Body of pancreas (tissue), 4 donors: Measurements from ENCODE around the gene F13B. TPM values are rescaled to one million over a fixed set of nuclear protein-coding genes. Genes with fewer than 3 reads are reported as not detected.

Experiments
- ATAC-seq: fragments of 150-250 bp; one replicate; pipeline ENCODE4 v1.9.1; 2016
- DNase-seq, 4 donors: peaks; one replicate each; pipeline ENCODE4 v3.0.0-alpha.2; 2019
- H3K27ac ChIP-seq, 4 donors: fragments of 200-600 bp; sonication (generic); 1 replicate in 3 of 4; 2 replicates in 1 of 4; pipeline versions ENCODE4 v1.5.1 to v1.6.1; 2016 to 2019; ENCODE audit warnings: mild to moderate bottlenecking in 1 of 4, mixed read lengths in 1 of 4, moderate library complexity in 1 of 4
- H3K27me3 ChIP-seq, 2 donors: fragments of 200-600 bp; sonication (generic); one replicate each; pipeline ENCODE4 v1.6.0; 2016; ENCODE audit warnings: mild to moderate bottlenecking in 1 of 2
- H3K36me3 ChIP-seq, 2 donors: fragments of 200-600 bp; sonication (generic); replicated peaks in 1 of 2; 2 replicates each; pipeline ENCODE4 v1.5.1; 2016; ENCODE audit warnings: low read depth in 2 of 2; ENCODE audit not compliant: insufficient read depth in 1 of 2
- H3K4me1 ChIP-seq: fragments of 200-600 bp; sonication (generic); one replicate; pipeline ENCODE4 v1.6.0; 2016
- H3K4me3 ChIP-seq, 2 donors: fragments of 200-600 bp; sonication (generic); 1 replicate in 1 of 2; 2 replicates in 1 of 2; pipeline ENCODE4 v1.5.1; 2016 to 2019
- H3K9me3 ChIP-seq, 3 donors: fragments of 200-600 bp; sonication (generic); 1 replicate in 2 of 3; 2 replicates in 1 of 3; pipeline ENCODE4 v1.5.1; 2016
- POLR2A ChIP-seq, 3 donors: fragments of 450-650 bp; IDR thresholded peaks; one replicate each; pipeline ENCODE4 v1.6.1; 2016; ENCODE audit warnings: antibody characterized with exemption in 3 of 3, mild to moderate bottlenecking in 2 of 3
- WGBS, 2 donors: methylation state at CpG; one replicate each; pipeline ENCODE4 v1.1.5; 2017; 5-methylcytosine and 5-hydroxymethylcytosine counted together
- intact Hi-C: fragments of 100-400 bp; cut with DNase I; formaldehyde crosslinking; loops from one replicate; pipeline ENCODE4 v1.15.1; 2023
- total RNA-seq, 2 donors: library from RNA; depleted of rRNA; stranded (reverse); fragments of >200 nt; gene quantifications; one replicate each; pipeline ENCODE4 v1.1.0, GENCODE V29; 2016
- TF ChIP-seq, protein P1 (sequence below), 7 experiments: fragments of 450-650 bp in 4 of 7; fragments of 200-600 bp in 3 of 7; sonication (generic) in 3 of 7; IDR thresholded peaks; one replicate each; pipeline ENCODE4 v1.5.1; 2016 to 2019; ENCODE audit warnings: antibody characterized with exemption in 7 of 7

The F13B gene
- total RNA-seq, 2 donors from 2014 or later = not detected

DNA sequence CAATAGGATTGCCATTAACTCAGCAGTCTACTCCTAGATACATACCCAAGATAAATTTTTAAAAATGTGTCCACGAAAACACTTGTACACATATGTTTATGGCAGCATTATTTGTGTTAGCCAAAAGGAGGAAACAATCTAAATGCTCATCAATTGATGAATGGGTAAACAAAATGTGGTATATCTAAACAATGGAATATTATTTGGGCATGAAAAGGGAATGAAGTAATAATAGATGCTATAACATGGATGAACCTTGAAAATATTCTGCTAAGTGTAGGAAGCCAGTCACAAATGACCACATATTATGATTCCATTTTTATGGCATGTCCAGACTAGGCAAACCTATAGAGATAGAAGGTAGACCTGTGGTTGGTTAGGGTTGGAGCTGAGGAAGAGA, 55.4 kb downstream of the F13B start:
- intact Hi-C loops = no loop called here
- 79 to 85% methylated on average over 1 of the region's 1 CpG for WGBS, 2 donors
- DNase-seq (no peak), ATAC-seq (no peak)
- no peak for TF ChIP-seq POLR2A (IDR thresholded peaks at IDR 0.05)
- TF ChIP-seq, protein P1, sequence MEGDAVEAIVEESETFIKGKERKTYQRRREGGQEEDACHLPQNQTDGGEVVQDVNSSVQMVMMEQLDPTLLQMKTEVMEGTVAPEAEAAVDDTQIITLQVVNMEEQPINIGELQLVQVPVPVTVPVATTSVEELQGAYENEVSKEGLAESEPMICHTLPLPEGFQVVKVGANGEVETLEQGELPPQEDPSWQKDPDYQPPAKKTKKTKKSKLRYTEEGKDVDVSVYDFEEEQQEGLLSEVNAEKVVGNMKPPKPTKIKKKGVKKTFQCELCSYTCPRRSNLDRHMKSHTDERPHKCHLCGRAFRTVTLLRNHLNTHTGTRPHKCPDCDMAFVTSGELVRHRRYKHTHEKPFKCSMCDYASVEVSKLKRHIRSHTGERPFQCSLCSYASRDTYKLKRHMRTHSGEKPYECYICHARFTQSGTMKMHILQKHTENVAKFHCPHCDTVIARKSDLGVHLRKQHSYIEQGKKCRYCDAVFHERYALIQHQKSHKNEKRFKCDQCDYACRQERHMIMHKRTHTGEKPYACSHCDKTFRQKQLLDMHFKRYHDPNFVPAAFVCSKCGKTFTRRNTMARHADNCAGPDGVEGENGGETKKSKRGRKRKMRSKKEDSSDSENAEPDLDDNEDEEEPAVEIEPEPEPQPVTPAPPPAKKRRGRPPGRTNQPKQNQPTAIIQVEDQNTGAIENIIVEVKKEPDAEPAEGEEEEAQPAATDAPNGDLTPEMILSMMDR (IDR thresholded peaks at IDR 0.05) = no peak
- H3K27me3 ChIP-seq = no peaks in the 10 kb centered on the region
- no peaks in the 10 kb centered on the region for H3K9me3 ChIP-seq
- no peaks in the 10 kb centered on the region for H3K4me1 ChIP-seq
- no peak overlapping the region for H3K4me3 ChIP-seq
- H3K36me3 ChIP-seq = no peaks in the 10 kb centered on the region
- H3K27ac ChIP-seq = no peak overlapping the region

DNA sequence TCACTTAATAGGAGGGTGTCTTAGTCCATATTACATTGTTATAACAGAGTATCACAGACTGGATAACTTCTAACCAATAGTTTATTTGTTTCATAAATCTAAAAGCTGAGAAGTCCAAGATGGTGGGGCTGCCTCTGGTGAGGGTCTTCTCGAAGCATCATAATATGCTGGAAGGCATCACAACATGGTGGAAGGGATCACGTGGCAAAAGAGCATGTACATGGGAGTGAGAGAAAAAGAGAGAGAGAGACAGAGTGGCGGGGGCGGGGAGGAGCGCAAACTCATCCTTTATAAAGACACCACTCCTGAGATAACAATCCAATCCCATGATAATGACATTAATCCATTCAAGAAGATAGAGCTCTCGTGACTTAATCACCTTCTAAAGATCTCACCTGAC, 58.2 kb downstream of the F13B start:
- TF ChIP-seq, protein P1 (IDR thresholded peaks at IDR 0.05) = no peak
- TF ChIP-seq POLR2A (IDR thresholded peaks at IDR 0.05) = no peak
- H3K36me3 ChIP-seq = no peaks in the 10 kb centered on the region
- H3K9me3 ChIP-seq = no peaks in the 10 kb centered on the region
- 73 to 74% methylated on average over 6 of the region's 6 CpGs for WGBS, 2 donors
- H3K4me1 ChIP-seq = no peaks in the 10 kb centered on the region
- no peak overlapping the region for H3K4me3 ChIP-seq
- intact Hi-C loops = no loop called here
- H3K27ac ChIP-seq = no peak overlapping the region
- no peak for DNase-seq
- no peak for ATAC-seq
- H3K27me3 ChIP-seq = no peaks in the 10 kb centered on the region

DNA sequence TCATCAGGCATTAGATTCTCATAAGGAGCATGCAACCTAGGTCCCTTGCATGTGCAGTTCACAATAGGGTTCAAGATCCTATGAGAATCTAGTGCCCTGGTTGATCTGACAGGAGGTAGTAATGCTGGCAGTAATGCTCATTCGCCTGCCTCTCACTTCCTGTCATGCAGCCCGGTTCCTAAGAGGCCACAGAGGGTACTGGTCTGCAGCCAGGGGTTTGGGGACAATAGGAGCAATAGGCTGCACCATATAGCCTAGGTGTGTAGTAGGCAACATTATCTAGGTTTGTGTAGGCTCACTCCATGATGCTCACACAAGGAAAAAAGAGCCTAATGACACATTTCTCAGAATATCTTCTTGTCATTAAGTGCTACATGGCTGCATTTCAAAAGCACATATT, 63.9 kb downstream of the F13B start:
- Histone ChIP-seq H3K9me3 (no peaks in the 10 kb centered on the region), H3K36me3 (no peaks in the 10 kb centered on the region), H3K27me3 (no peaks in the 10 kb centered on the region), H3K4me3 (no peak overlapping the region), H3K27ac (no peak overlapping the region), H3K4me1 (no peaks in the 10 kb centered on the region)
- DNase-seq (no peak), ATAC-seq (no peak)
- intact Hi-C loops = no loop called here
- 29 to 65% methylated on average over 2 of the region's 2 CpGs for WGBS, 2 donors
- TF ChIP-seq POLR2A (IDR thresholded peaks at IDR 0.05) = no peak
- TF ChIP-seq, protein P1 (IDR thresholded peaks at IDR 0.05) = no peak

DNA sequence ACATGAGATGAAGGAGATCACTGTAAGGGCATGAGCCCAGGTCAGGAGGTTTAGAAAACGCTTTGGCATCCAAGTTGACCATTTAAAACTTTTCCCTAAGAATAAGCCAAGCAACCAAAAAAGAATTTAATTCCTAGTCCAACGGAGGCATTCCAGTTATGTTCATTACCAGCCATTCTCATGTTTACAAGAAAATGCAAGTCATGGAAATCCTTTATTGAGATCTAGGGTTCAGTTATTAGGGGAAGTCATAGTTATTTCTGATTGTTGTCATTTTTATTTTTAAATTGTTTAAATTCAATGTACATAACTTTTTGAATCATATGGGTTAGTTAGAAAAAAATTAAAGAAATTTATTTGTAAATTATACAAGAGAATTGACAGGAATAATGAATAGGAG, 65.2 kb downstream of the F13B start:
- WGBS, 2 donors = 48 to 57% methylated on average over 2 of the region's 2 CpGs
- no peaks in the 10 kb centered on the region for H3K4me1 ChIP-seq
- no peaks in the 10 kb centered on the region for H3K27me3 ChIP-seq
- intact Hi-C loops = no loop called here
- no peak for TF ChIP-seq POLR2A (IDR thresholded peaks at IDR 0.05)
- TF ChIP-seq, protein P1 (IDR thresholded peaks at IDR 0.05) = no peak
- H3K9me3 ChIP-seq = no peaks in the 10 kb centered on the region
- H3K4me3 ChIP-seq = no peak overlapping the region
- no peaks in the 10 kb centered on the region for H3K36me3 ChIP-seq
- no peak for DNase-seq
- H3K27ac ChIP-seq = no peak overlapping the region
- no peak for ATAC-seq

DNA sequence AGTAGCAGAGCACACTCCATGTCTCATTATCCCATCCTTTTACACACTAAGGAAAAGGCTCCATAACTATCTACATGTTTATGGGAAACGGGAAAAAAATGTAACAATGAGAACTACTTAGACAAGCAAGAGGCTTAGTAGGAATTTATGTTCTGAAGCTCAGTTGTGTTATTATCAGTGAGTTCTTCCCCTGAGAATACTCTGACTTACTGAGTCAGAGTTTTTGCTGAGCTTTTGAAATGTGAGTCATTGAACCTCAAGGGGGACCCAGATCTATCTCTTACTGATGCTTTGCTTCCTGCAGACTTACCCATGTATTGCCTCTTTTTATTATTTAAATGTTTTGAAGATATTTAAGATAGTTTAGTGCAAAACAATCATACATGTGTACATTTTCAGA, 69.6 kb downstream of the F13B start:
- TF ChIP-seq, protein P1 (IDR thresholded peaks at IDR 0.05) = no peak
- no peak for TF ChIP-seq POLR2A (IDR thresholded peaks at IDR 0.05)
- H3K9me3 ChIP-seq = no peaks in the 10 kb centered on the region

More for the DNA sequence above, 69.6 kb downstream of the F13B start:
- intact Hi-C loops = no loop called here
- no peak overlapping the region for H3K4me3 ChIP-seq
- ATAC-seq (no peak), DNase-seq (no peak)
- no peaks in the 10 kb centered on the region for H3K27me3 ChIP-seq
- H3K27ac ChIP-seq = no peak overlapping the region
- 81 to 84% methylated on average over 1 of the region's 1 CpG for WGBS, 2 donors
- H3K4me1 ChIP-seq = no peaks in the 10 kb centered on the region
- no peaks in the 10 kb centered on the region for H3K36me3 ChIP-seq
